ENCODE measurements around the gene MRPL39.

- TF ChIP-seq, protein P1, sequence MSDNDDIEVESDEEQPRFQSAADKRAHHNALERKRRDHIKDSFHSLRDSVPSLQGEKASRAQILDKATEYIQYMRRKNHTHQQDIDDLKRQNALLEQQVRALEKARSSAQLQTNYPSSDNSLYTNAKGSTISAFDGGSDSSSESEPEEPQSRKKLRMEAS (IDR thresholded peaks at IDR 0.05; ENCODE audit: low read depth): no peak
- no peak for TF ChIP-seq EP300 (IDR thresholded peaks at IDR 0.05; ENCODE audit: borderline replicate concordance in 1 of 2, low read depth in 1 of 2, low read length in 1 of 2)
These were observed 45.3 kb downstream of the MRPL39 start for GRCh38 chr21:25561668-25562641.
